Astrocyte (in vitro differentiated cells and primary cell): ENCODE data around the gene BICRA. TPM values are rescaled to one million over a fixed set of nuclear protein-coding genes. Genes with fewer than 3 reads are reported as not detected.

Experiments
- DNase-seq: peaks from one replicate; pipeline ENCODE4 v3.0.0-alpha.2; 2010; ENCODE audit warnings: low read depth
- FAIRE-seq: peaks from 2 replicates; lab custom pipeline; 2011; peaks lifted over from hg19 to GRCh38; lab: Jason Lieb, UNC
- H2AFZ ChIP-seq: 2 replicates; pipeline ENCODE4 v1.6.0; 2012; ENCODE audit warnings: low read depth, low read length, inconsistent platforms
- H3K27ac ChIP-seq: 2 replicates; pipeline ENCODE4 v1.5.1; 2011; ENCODE audit warnings: low read depth, low read length, inconsistent platforms
- H3K27me3 ChIP-seq: 2 replicates; pipeline ENCODE4 v1.6.0; 2011; ENCODE audit warnings: low read length, inconsistent platforms; ENCODE audit not compliant: insufficient read depth
- H3K36me3 ChIP-seq: 2 replicates; pipeline ENCODE4 v1.5.1; 2011; ENCODE audit warnings: low read length, inconsistent platforms; ENCODE audit not compliant: insufficient read depth
- H3K4me1 ChIP-seq: 2 replicates; pipeline ENCODE4 v1.5.1; 2011; ENCODE audit warnings: low read length, inconsistent platforms; ENCODE audit not compliant: insufficient read depth
- H3K4me2 ChIP-seq: 2 replicates; pipeline ENCODE4 v1.6.0; 2012; ENCODE audit warnings: low read length, inconsistent platforms
- H3K4me3 ChIP-seq: 2 replicates; pipeline ENCODE4 v1.5.1; 2011; ENCODE audit warnings: low read depth, mild to moderate bottlenecking, low read length, inconsistent platforms; ENCODE audit not compliant: insufficient read depth
- H3K79me2 ChIP-seq: 2 replicates; pipeline ENCODE4 v1.6.0; 2012; ENCODE audit warnings: mild to moderate bottlenecking, low read length, inconsistent platforms; ENCODE audit not compliant: insufficient read depth
- H3K9ac ChIP-seq: 2 replicates; pipeline ENCODE4 v1.6.0; 2012; ENCODE audit warnings: mild to moderate bottlenecking, low read length, inconsistent platforms
- H3K9me3 ChIP-seq: 2 replicates; pipeline ENCODE4 v1.5.1; 2012; ENCODE audit warnings: low read depth, mild to moderate bottlenecking, low read length, inconsistent platforms; ENCODE audit not compliant: insufficient read depth
- H4K20me1 ChIP-seq: 2 replicates; pipeline ENCODE4 v1.6.0; 2012; ENCODE audit warnings: low read length, inconsistent platforms; ENCODE audit not compliant: insufficient read depth
- H3K27ac Mint-ChIP-seq: one replicate; pipeline ENCODE4 v1.8.0; 2021; ENCODE audit warnings: mild to moderate bottlenecking, mixed read lengths; ENCODE audit not compliant: unreplicated experiment
- H3K27me3 Mint-ChIP-seq: one replicate; pipeline ENCODE4 v1.8.0; 2021; ENCODE audit warnings: low read depth, mixed read lengths; ENCODE audit not compliant: unreplicated experiment
- H3K36me3 Mint-ChIP-seq: one replicate; pipeline ENCODE4 v1.8.0; 2021; ENCODE audit warnings: low read depth, mixed read lengths; ENCODE audit not compliant: unreplicated experiment
- H3K4me1 Mint-ChIP-seq: one replicate; pipeline ENCODE4 v1.8.0; 2021; ENCODE audit warnings: low read depth, mixed read lengths; ENCODE audit not compliant: unreplicated experiment
- H3K4me3 Mint-ChIP-seq: one replicate; pipeline ENCODE4 v1.8.0; 2021; ENCODE audit warnings: mild to moderate bottlenecking, moderate library complexity, mixed read lengths; ENCODE audit not compliant: unreplicated experiment
- H3K9me3 Mint-ChIP-seq: one replicate; pipeline ENCODE4 v1.8.0; 2021; ENCODE audit warnings: mild to moderate bottlenecking, mixed read lengths; ENCODE audit not compliant: unreplicated experiment
- EZH2 ChIP-seq: IDR thresholded peaks from 2 replicates; pipeline ENCODE4 v1.6.1; 2012; ENCODE audit warnings: mild to moderate bottlenecking, low read length, inconsistent platforms; ENCODE audit not compliant: insufficient read depth
- total RNA-seq: library from RNA; stranded (reverse); gene quantifications from 2 replicates; pipeline ENCODE4 v1.2.1, GENCODE V29; 2021
- TF ChIP-seq, protein P1 (sequence below): IDR thresholded peaks from 2 replicates; pipeline ENCODE4 v1.5.1; 2011; ENCODE audit warnings: low read depth, mild to moderate bottlenecking, inconsistent platforms, low read length, moderate library complexity; ENCODE audit not compliant: insufficient read depth

BICRA gene
- total RNA-seq, 1 donor from 2014 or later, result 20.7 TPM

DNA sequence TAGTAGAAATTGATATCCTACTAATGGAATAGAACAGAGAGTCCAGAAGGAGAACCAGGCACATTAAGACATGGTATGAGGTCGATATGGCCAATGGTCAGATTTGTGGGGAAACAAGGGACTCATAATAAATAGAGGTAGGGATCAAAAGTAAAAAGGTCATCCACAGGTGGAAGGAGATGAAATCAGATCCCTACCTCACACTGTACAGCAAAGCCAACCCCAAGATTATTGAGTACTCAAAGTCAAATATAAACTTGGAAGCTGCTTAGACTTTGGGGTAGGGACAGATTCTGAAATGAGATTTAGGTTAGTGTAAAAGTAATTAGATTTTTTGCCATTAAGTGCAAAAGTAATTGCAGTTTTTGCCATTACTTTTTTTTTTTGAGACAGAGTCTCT lies 40.7 kb downstream of the BICRA start:
- H3K4me1 Mint-ChIP-seq, result peaks cover 18% of the 10 kb centered on the region
- peaks cover 3% of the 10 kb centered on the region for H3K4me1 ChIP-seq
- H3K27me3 Mint-ChIP-seq, result no peaks in the 10 kb centered on the region
- no peak overlapping the region for H3K4me2 ChIP-seq
- no peaks in the 10 kb centered on the region for H3K9me3 ChIP-seq
- no peak overlapping the region for H3K27ac ChIP-seq
- no peak overlapping the region for H3K9ac ChIP-seq
- H3K27me3 ChIP-seq, result no peaks in the 10 kb centered on the region
- no peak overlapping the region for H2AFZ ChIP-seq
- H3K27ac Mint-ChIP-seq, result no peak overlapping the region
- no peak overlapping the region for H3K4me3 ChIP-seq
- H3K9me3 Mint-ChIP-seq, result peaks cover 2% of the 10 kb centered on the region
- no peak overlapping the region for H3K4me3 Mint-ChIP-seq
- DNase-seq, result no peak
- peaks cover 7% of the 10 kb centered on the region for H3K36me3 ChIP-seq
- peaks cover 90% of the 10 kb centered on the region for H3K79me2 ChIP-seq
- no peak for FAIRE-seq
- peaks cover 30% of the 10 kb centered on the region for H3K36me3 Mint-ChIP-seq
- H4K20me1 ChIP-seq, result peaks cover 96% of the 10 kb centered on the region
- TF ChIP-seq, protein P1, sequence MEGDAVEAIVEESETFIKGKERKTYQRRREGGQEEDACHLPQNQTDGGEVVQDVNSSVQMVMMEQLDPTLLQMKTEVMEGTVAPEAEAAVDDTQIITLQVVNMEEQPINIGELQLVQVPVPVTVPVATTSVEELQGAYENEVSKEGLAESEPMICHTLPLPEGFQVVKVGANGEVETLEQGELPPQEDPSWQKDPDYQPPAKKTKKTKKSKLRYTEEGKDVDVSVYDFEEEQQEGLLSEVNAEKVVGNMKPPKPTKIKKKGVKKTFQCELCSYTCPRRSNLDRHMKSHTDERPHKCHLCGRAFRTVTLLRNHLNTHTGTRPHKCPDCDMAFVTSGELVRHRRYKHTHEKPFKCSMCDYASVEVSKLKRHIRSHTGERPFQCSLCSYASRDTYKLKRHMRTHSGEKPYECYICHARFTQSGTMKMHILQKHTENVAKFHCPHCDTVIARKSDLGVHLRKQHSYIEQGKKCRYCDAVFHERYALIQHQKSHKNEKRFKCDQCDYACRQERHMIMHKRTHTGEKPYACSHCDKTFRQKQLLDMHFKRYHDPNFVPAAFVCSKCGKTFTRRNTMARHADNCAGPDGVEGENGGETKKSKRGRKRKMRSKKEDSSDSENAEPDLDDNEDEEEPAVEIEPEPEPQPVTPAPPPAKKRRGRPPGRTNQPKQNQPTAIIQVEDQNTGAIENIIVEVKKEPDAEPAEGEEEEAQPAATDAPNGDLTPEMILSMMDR, result no peak
- TF ChIP-seq EZH2, result no peak

- Histone ChIP-seq H3K4me3 (no peak overlapping the region), H3K27ac (no peak overlapping the region), H3K9ac (no peak overlapping the region), H4K20me1 (peaks cover 91% of the 10 kb centered on the region), H3K4me1 (no peaks in the 10 kb centered on the region), H2AFZ (no peak overlapping the region), H3K9me3 (no peaks in the 10 kb centered on the region), H3K27me3 (no peaks in the 10 kb centered on the region), H3K4me2 (no peak overlapping the region), H3K79me2 (peaks cover 88% of the 10 kb centered on the region), H3K36me3 (peaks cover 7% of the 10 kb centered on the region)
- Mint-ChIP-seq H3K9me3 (peaks cover 2% of the 10 kb centered on the region), H3K4me3 (no peak overlapping the region), H3K36me3 (peaks cover 29% of the 10 kb centered on the region), H3K27ac (no peak overlapping the region), H3K27me3 (no peaks in the 10 kb centered on the region), H3K4me1 (peaks cover 9% of the 10 kb centered on the region)
- FAIRE-seq (no peak), DNase-seq (no peak)
- TF ChIP-seq EZH2, result no peak
- TF ChIP-seq, protein P1, result no peak
Measured at GRCh38 chr19:47650700-47651099, 41.8 kb downstream of the BICRA start.

GRCh38 chr19:47651132-47651531 lies 42.2 kb downstream of the BICRA start:
- Histone ChIP-seq H4K20me1 (peaks cover 91% of the 10 kb centered on the region), H3K9ac (no peak overlapping the region), H3K9me3 (no peaks in the 10 kb centered on the region), H2AFZ (no peak overlapping the region), H3K4me1 (no peaks in the 10 kb centered on the region), H3K4me3 (no peak overlapping the region), H3K27ac (no peak overlapping the region), H3K79me2 (peaks cover 89% of the 10 kb centered on the region), H3K4me2 (no peak overlapping the region), H3K27me3 (no peaks in the 10 kb centered on the region), H3K36me3 (peaks cover 7% of the 10 kb centered on the region)
- Mint-ChIP-seq H3K27me3 (no peaks in the 10 kb centered on the region), H3K4me3 (no peak overlapping the region), H3K36me3 (peaks cover 29% of the 10 kb centered on the region), H3K27ac (no peak overlapping the region), H3K4me1 (peaks cover 9% of the 10 kb centered on the region), H3K9me3 (peaks cover 2% of the 10 kb centered on the region)
- FAIRE-seq (no peak), DNase-seq (no peak)
- no peak for TF ChIP-seq EZH2
- TF ChIP-seq, protein P1, result no peak
